GF-D8 (cell line): ENCODE measurements around the gene MARCO.

Experiments
- DNase-seq: peaks from one replicate; lab custom pipeline; 2025; lab: John Stamatoyannopoulos, UW

Gene MARCO

DNA sequence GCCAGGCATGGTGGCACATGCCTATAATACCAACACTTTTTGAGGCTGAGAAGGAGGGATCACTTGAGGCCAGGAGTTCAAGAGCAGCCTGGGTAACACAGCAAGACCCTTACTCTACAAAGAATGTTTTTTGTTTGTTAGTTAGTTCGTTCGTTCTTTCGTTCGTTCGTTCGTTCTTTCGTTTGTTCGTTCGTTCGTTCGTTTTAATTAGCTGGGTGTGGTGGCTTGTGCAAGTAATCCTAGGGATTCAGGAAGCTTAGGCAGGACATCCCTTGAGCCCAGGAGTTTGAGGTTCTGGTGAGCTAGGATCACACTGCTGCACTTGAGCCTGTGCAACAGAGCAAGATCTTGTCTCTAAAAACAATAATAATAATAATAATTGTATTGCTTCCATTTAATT is 98.7 kb downstream of the MARCO start:
- no peak for DNase-seq
